GM23248 (cell line): ENCODE results near the gene RCSD1. TPM values are rescaled to one million over a fixed set of nuclear protein-coding genes. Genes with fewer than 3 reads are reported as not detected.

ENCODE experiments used
- DNase-seq: peaks from one replicate; pipeline ENCODE4 v3.0.0-alpha.2; 2015
- H2AFZ ChIP-seq: fragments of 200-600 bp; sonication (generic); 2 replicates; pipeline ENCODE4 v1.6.1; 2016; ENCODE audit warnings: antibody characterized with exemption
- H3F3A ChIP-seq: fragments of 200-600 bp; sonication (generic); 2 replicates; pipeline ENCODE4 v1.6.1; 2016; ENCODE audit warnings: mild to moderate bottlenecking, antibody characterized with exemption, mixed run types; ENCODE audit not compliant: insufficient read depth
- H3K27ac ChIP-seq: fragments of 200-600 bp; sonication (generic); 2 replicates; pipeline ENCODE4 v1.5.1; 2016; ENCODE audit warnings: mild to moderate bottlenecking
- H3K27me3 ChIP-seq: fragments of 200-600 bp; sonication (generic); replicated peaks from 2 replicates; pipeline ENCODE4 v1.6.1; 2016; ENCODE audit warnings: mild to moderate bottlenecking; ENCODE audit not compliant: insufficient read depth
- H3K36me3 ChIP-seq: fragments of 200-600 bp; sonication (generic); 2 replicates; pipeline ENCODE4 v1.6.1; 2016; ENCODE audit warnings: low read depth, mild to moderate bottlenecking
- H3K4me1 ChIP-seq: fragments of 200-600 bp; sonication (generic); 2 replicates; pipeline ENCODE4 v1.6.1; 2016; ENCODE audit warnings: mild to moderate bottlenecking; ENCODE audit not compliant: insufficient read depth
- H3K4me2 ChIP-seq: fragments of 200-600 bp; sonication (generic); one replicate; pipeline ENCODE4 v1.6.1; 2016; ENCODE audit warnings: mild to moderate bottlenecking; ENCODE audit not compliant: unreplicated experiment
- H3K4me3 ChIP-seq: fragments of 200-600 bp; sonication (generic); 2 replicates; pipeline ENCODE4 v1.5.1; 2016; ENCODE audit warnings: mild to moderate bottlenecking
- H3K79me2 ChIP-seq: fragments of 200-600 bp; sonication (generic); 2 replicates; pipeline ENCODE4 v1.6.1; 2016; ENCODE audit warnings: mild to moderate bottlenecking; ENCODE audit not compliant: insufficient read depth
- H3K9ac ChIP-seq: fragments of 200-600 bp; sonication (generic); 2 replicates; pipeline ENCODE4 v1.6.1; 2016; ENCODE audit warnings: mild to moderate bottlenecking
- H3K9me2 ChIP-seq: fragments of 200-600 bp; sonication (generic); 2 replicates; pipeline ENCODE4 v1.6.1; 2016; ENCODE audit warnings: mixed run types, mild to moderate bottlenecking, moderate library complexity; ENCODE audit not compliant: insufficient read depth
- H3K9me3 ChIP-seq: fragments of 200-600 bp; sonication (generic); one replicate; pipeline ENCODE4 v1.6.1; 2017; ENCODE audit warnings: low read depth
- H4K20me1 ChIP-seq: fragments of 200-600 bp; sonication (generic); 2 replicates; pipeline ENCODE4 v1.6.0; 2016; ENCODE audit not compliant: insufficient read depth
- EZH2 ChIP-seq: fragments of 200-600 bp; sonication (generic); IDR thresholded peaks from 2 replicates; pipeline ENCODE4 v1.6.1; 2018; ENCODE audit warnings: antibody characterized with exemption, mild to moderate bottlenecking; ENCODE audit not compliant: insufficient read depth, poor library complexity, severe bottlenecking
- EZH2phosphoT487 ChIP-seq: fragments of 200-600 bp; sonication (generic); IDR thresholded peaks from 2 replicates; pipeline ENCODE4 v1.6.1; 2018; ENCODE audit warnings: antibody characterized with exemption, moderate library complexity, mild to moderate bottlenecking, low read depth; ENCODE audit not compliant: insufficient read depth
- WGBS, 2 experiments: methylation state at CpG; one replicate each; pipeline ENCODE4 v1.1.6; 2015 to 2017; ENCODE audit warnings: low lambda C conversion rate in 2 of 2, low coverage in 1 of 2; ENCODE audit errors: missing lambda C conversion rate in 2 of 2; 5-methylcytosine and 5-hydroxymethylcytosine counted together
- in situ Hi-C: fragments of 300-500 bp; cut with MboI; formaldehyde crosslinking; loops from 2 replicates; pipeline ENCODE4 v1.15.0; 2020
- polyA plus RNA-seq: library from polyadenylated mRNA; unstranded; fragments of >200 nt; fragmentation: Nextera tagmentation; extraction: Ambion mirVana; gene quantifications from 2 replicates; pipeline ENCODE4 v1.2.1, GENCODE V29; 2016
- total RNA-seq: library from RNA; depleted of rRNA; stranded (reverse); fragments of >200 nt; shearing (Covaris generic); gene quantifications from 2 replicates; pipeline ENCODE4 v1.2.3, GENCODE V29; 2014; rRNA removed

Gene RCSD1, protein sequence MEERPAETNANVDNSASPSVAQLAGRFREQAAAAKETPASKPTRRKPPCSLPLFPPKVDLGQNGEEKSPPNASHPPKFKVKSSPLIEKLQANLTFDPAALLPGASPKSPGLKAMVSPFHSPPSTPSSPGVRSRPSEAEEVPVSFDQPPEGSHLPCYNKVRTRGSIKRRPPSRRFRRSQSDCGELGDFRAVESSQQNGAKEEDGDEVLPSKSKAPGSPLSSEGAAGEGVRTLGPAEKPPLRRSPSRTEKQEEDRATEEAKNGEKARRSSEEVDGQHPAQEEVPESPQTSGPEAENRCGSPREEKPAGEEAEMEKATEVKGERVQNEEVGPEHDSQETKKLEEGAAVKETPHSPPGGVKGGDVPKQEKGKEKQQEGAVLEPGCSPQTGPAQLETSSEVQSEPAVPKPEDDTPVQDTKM
- 0.22 TPM in 1 of 2 replicates, not detected in the other for total RNA-seq
- polyA plus RNA-seq, result 0.15 and 0.23 TPM in 2 replicates

DNA sequence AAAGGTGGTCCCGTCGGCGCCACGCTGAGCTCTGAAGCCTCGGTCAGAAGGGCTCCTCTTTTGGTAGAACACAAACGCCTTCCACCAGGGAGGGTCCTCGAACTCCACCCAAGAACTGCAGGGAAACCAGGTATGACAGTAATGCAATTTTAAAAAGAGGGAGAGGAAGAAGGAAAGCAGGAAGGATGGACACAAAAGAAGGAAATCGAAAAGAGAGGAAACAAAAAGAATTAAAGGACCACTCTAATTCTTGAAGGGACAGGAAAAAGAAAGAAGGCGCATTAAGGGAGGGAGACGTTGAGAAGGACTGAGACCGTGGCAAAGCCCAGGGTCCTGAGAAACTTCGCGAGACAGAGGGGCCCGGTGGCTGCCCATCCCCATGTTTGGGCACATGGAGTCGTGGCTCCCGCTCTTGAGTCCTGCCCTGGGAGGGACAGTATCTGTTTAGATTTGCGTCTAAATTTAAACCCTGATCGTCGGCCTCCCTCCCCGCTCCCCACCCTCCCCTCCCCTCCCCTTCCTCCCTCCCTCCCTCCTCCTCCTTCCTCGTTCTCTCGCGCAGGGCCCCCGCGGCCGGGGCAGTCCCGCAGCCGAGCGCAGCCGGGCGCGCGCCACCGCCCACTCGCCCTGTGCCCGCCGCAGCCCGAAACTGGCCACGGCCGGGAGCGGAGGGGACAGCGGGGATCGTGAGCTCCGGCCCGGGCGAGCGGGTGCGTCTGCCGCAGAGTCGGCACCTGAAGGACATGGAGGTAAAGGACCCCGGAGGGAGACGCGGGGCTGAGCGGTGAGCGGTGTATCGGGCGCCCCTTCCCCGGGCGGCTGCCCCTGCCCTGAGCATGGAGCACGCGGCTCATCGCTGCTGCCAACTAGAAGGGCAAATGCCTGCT lies at the start of gene RCSD1:
RCSD1 (plus strand) TSS at position 552 of the 887 bp plus-strand sequence; CDS start at position 744, 192 bp downstream.
- 15 to 20% methylated on average over 45 to 58 of the region's 62 CpGs for WGBS, 2 experiments
- H3K4me2 ChIP-seq, result peak within 1 kb of the TSS; percentile 81
- no peak within 1 kb of the TSS for H3K27ac ChIP-seq
- H3K4me1 ChIP-seq, result no peaks in the 10 kb centered on the region
- H3K9me3 ChIP-seq, result no peaks in the 10 kb centered on the region
- H3K36me3 ChIP-seq, result no peaks in the 10 kb centered on the region
- no peaks in the 10 kb centered on the region for H4K20me1 ChIP-seq
- no peaks in the 10 kb centered on the region for H3F3A ChIP-seq
- no peaks in the 10 kb centered on the region for H3K9me2 ChIP-seq
- in situ Hi-C loops, result no loop called here
- no peaks in the 10 kb centered on the region for H3K79me2 ChIP-seq
- peak within 1 kb of the TSS; percentile 88 for H2AFZ ChIP-seq
- peak within 1 kb of the TSS; percentile 68 for H3K9ac ChIP-seq
- no peaks in the 10 kb centered on the region for H3K27me3 ChIP-seq
- TF ChIP-seq EZH2phosphoT487, result no peak
- TF ChIP-seq EZH2, result no peak
- peak; percentile 69 for DNase-seq
- peak within 1 kb of the TSS; percentile 85 for H3K4me3 ChIP-seq

DNA sequence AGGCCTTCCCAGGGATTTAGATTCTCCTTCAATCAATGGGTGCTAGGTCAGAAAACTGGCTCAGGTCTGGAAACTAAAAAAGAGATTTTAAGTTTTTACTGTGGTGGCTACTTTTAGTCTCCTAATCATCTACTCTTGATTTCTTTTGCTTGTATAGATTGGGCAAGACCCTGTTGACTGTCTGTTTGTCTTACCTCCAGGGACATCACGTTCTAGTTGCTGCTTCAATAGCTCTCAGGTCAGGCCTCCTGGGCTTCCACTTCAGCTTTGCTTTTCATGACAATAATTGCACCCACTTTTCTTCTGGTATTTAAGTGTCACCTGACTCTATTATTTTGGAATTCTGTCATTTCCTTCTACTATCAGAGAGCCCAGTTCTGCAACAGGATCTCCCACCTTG lies 48.0 kb upstream of the RCSD1 start:
- Histone ChIP-seq H3K4me1 (no peaks in the 10 kb centered on the region), H3K27me3 (no peaks in the 10 kb centered on the region), H3K36me3 (no peaks in the 10 kb centered on the region), H3K9me2 (no peaks in the 10 kb centered on the region), H3K4me2 (no peak overlapping the region), H4K20me1 (no peaks in the 10 kb centered on the region), H3K9ac (no peak overlapping the region), H2AFZ (no peak overlapping the region), H3K79me2 (no peaks in the 10 kb centered on the region), H3K27ac (no peak overlapping the region), H3K4me3 (no peak overlapping the region), H3K9me3 (no peaks in the 10 kb centered on the region), H3F3A (no peaks in the 10 kb centered on the region)
- WGBS, 2 experiments, result 26 to 57% methylated on average over 1 of the region's 1 CpG
- in situ Hi-C loops, result loop anchor here (25.0 kb wide), 1 partner anchor 105 kb away; no protein-coding TSS in a partner anchor
- DNase-seq, result no peak
- no peak for TF ChIP-seq EZH2phosphoT487
- no peak for TF ChIP-seq EZH2

DNA sequence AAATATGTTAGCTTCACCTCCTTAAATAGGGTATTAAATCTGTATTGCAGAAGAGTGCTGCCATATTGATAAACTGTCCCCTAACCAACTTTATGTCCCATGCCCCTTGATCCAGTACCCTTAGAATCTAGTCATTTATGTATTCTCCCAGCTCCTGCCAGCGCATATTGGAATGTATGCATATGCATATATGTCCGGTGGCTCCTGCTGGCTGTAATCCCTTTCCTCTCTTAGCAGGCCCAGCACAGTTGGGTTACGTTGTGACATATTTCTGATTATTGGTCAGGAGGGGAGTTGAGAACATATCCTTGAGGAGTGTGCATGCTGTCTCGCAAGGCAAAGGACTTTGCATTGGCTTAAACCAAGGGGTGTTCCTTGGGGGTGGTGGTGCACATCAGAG lies 47.3 kb upstream of the RCSD1 start:
- H3K9me2 ChIP-seq, result no peaks in the 10 kb centered on the region
- no peaks in the 10 kb centered on the region for H3K27me3 ChIP-seq
- no peak overlapping the region for H3K4me3 ChIP-seq
- no peaks in the 10 kb centered on the region for H3K36me3 ChIP-seq
- WGBS, 2 experiments, result 65 to 73% methylated on average over 4 of the region's 4 CpGs
- in situ Hi-C loops, result loop anchor here (25.0 kb wide), 1 partner anchor 105 kb away; no protein-coding TSS in a partner anchor
- H3K27ac ChIP-seq, result no peak overlapping the region
- no peaks in the 10 kb centered on the region for H3F3A ChIP-seq
- no peak for TF ChIP-seq EZH2phosphoT487
- TF ChIP-seq EZH2, result no peak
- H3K4me2 ChIP-seq, result no peak overlapping the region
- H3K4me1 ChIP-seq, result no peaks in the 10 kb centered on the region
- H3K9ac ChIP-seq, result no peak overlapping the region
- H3K9me3 ChIP-seq, result no peaks in the 10 kb centered on the region
- DNase-seq, result no peak
- H2AFZ ChIP-seq, result no peak overlapping the region
- H4K20me1 ChIP-seq, result no peaks in the 10 kb centered on the region
- H3K79me2 ChIP-seq, result no peaks in the 10 kb centered on the region

DNA sequence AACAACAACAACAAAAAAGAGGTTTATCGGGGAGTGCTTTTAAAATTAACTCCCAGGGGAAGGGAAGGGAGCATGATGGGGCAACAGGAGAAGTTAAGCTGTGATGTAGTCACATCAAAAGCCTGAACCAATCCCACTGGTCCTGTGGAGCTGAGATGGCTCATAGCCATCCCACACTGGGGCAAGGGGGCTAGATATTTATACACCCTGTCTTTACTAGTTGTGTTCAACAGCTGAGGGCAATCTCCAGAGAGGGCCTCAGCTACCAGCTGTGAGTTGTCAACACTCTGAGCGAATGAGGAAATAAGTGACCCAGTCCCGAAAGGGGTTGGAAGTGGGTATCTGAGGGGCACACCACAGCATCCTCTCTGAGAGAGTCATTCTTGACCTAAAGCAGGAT lies 45.5 kb upstream of the RCSD1 start:
- no peaks in the 10 kb centered on the region for H3K9me2 ChIP-seq
- H3K9me3 ChIP-seq, result no peaks in the 10 kb centered on the region
- H3K79me2 ChIP-seq, result no peaks in the 10 kb centered on the region
- H3K27ac ChIP-seq, result no peak overlapping the region
- in situ Hi-C loops, result loop anchor here (25.0 kb wide), 1 partner anchor 103 kb away; no protein-coding TSS in a partner anchor
- no peak overlapping the region for H2AFZ ChIP-seq
- H3K4me2 ChIP-seq, result no peak overlapping the region
- 70 to 85% methylated on average over 3 of the region's 3 CpGs for WGBS, 2 experiments
- H3K4me3 ChIP-seq, result no peak overlapping the region
- TF ChIP-seq EZH2 (no peak), EZH2phosphoT487 (no peak)
- no peak for DNase-seq
- no peak overlapping the region for H3K9ac ChIP-seq
- H3F3A ChIP-seq, result no peaks in the 10 kb centered on the region
- no peaks in the 10 kb centered on the region for H3K4me1 ChIP-seq
- H3K36me3 ChIP-seq, result no peaks in the 10 kb centered on the region
- no peaks in the 10 kb centered on the region for H3K27me3 ChIP-seq
- H4K20me1 ChIP-seq, result no peaks in the 10 kb centered on the region
